ENCODE results near the gene GNG4.

Gene GNG4

GRCh38 chr1:235533476-235534168 is 116.0 kb downstream of the GNG4 start:
- DNase-seq (ENCODE audit: low read depth, low spot score) = no peak

GRCh38 chr1:235532360-235532759 is 117.2 kb downstream of the GNG4 start:
- no peak for DNase-seq (ENCODE audit: low read depth, low spot score)

GRCh38 chr1:235527196-235527814 is 122.3 kb downstream of the GNG4 start:
- DNase-seq (ENCODE audit: low read depth, low spot score) = no peak

- no peak for DNase-seq (ENCODE audit: low read depth, low spot score)
Observed at GRCh38 chr1:235525314-235525713, 124.3 kb downstream of the GNG4 start.

- DNase-seq (ENCODE audit: low read depth, low spot score) = no peak
Observed at GRCh38 chr1:235516862-235517446, 132.6 kb downstream of the GNG4 start.

GRCh38 chr1:235515844-235516512 is 133.6 kb downstream of the GNG4 start:
- DNase-seq (ENCODE audit: low read depth, low spot score) = no peak

- DNase-seq (ENCODE audit: low read depth, low spot score) = peak; percentile 13
Observed at GRCh38 chr1:235513495-235514366, 135.9 kb downstream of the GNG4 start.

GRCh38 chr1:235511470-235512240 is 137.9 kb downstream of the GNG4 start:
- no peak for DNase-seq (ENCODE audit: low read depth, low spot score)

GRCh38 chr1:235510823-235511222 is 138.8 kb downstream of the GNG4 start:
- DNase-seq (ENCODE audit: low read depth, low spot score) = no peak

- no peak for DNase-seq (ENCODE audit: low read depth, low spot score)
Observed at GRCh38 chr1:235507623-235508022, 142.0 kb downstream of the GNG4 start.

- peak; percentile 99 for DNase-seq (ENCODE audit: low read depth, low spot score)
Observed at GRCh38 chr1:235504494-235505222, 144.9 kb downstream of the GNG4 start.

- no peak for DNase-seq (ENCODE audit: low read depth, low spot score)
Observed at GRCh38 chr1:235504122-235504493, 145.5 kb downstream of the GNG4 start, which contains the start of gene B3GALNT2. Gene B3GALNT2, minus strand, starts transcription at chr1:235504452. Its CDS starts 200 bp downstream, at chr1:235504252.

GRCh38 chr1:235503403-235504121 is 146.0 kb downstream of the GNG4 start:
- DNase-seq (ENCODE audit: low read depth, low spot score) = peak; percentile 22

- peak; percentile 15 for DNase-seq (ENCODE audit: low read depth, low spot score)
Observed at GRCh38 chr1:235502601-235503402, 146.8 kb downstream of the GNG4 start.

GRCh38 chr1:235500971-235501540 is 148.5 kb downstream of the GNG4 start:
- DNase-seq (ENCODE audit: low read depth, low spot score) = no peak

Measured in brain pericyte (primary cell).